ENCODE data around the gene PFN1.
A peak's percentile ranks its signal among the peaks of the same experiment; 100 is the strongest.
"Not testable (repeated sequence)": the region's sequence is repeated elsewhere in the genome, so short reads cannot be mapped to it uniquely, and the experiment has no call there.

Gene PFN1

DNA sequence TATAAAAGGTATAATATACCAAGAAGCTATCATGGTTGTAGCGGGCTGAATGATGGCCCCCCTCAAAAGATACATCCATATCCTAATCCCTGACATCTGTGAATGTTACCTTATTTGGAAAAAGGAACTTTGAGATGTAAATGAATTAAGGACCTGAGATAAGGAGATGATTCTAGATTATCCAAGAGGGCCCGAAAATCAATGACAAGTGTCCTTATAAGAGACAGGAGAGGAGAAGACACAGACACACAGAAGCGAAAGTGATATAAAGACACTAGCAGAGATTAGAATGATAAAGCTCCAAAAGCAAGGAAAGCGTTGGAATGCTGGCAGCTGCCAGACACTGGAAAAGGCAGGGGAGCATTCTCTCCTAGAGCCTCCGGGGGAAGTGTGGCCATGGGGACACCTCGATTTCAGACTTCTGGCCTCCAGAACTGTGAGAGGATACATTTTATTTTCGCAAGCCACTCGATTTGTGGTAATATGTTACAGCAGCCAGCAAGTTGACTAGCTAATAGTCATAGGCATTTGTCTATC is 28.8 kb downstream of the PFN1 start:
- Mint-ChIP-seq H3K9me3 (no peaks in the 10 kb centered on the region), H3K4me3 (no peak overlapping the region), H3K27ac (peak overlapping the region in 1 of 3 experiments; percentile 52), H3K36me3 (ENCODE audit: low read depth) (no peaks in the 10 kb centered on the region), H3K27me3 (ENCODE audit: low read depth) (no peaks in the 10 kb centered on the region), H3K4me1 (peaks cover 6% of the 10 kb centered on the region)
- TF ChIP-seq, protein P1, sequence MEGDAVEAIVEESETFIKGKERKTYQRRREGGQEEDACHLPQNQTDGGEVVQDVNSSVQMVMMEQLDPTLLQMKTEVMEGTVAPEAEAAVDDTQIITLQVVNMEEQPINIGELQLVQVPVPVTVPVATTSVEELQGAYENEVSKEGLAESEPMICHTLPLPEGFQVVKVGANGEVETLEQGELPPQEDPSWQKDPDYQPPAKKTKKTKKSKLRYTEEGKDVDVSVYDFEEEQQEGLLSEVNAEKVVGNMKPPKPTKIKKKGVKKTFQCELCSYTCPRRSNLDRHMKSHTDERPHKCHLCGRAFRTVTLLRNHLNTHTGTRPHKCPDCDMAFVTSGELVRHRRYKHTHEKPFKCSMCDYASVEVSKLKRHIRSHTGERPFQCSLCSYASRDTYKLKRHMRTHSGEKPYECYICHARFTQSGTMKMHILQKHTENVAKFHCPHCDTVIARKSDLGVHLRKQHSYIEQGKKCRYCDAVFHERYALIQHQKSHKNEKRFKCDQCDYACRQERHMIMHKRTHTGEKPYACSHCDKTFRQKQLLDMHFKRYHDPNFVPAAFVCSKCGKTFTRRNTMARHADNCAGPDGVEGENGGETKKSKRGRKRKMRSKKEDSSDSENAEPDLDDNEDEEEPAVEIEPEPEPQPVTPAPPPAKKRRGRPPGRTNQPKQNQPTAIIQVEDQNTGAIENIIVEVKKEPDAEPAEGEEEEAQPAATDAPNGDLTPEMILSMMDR (IDR thresholded peaks at IDR 0.05; ENCODE audit: unreplicated experiment in 3 of 3), result no peak

DNA sequence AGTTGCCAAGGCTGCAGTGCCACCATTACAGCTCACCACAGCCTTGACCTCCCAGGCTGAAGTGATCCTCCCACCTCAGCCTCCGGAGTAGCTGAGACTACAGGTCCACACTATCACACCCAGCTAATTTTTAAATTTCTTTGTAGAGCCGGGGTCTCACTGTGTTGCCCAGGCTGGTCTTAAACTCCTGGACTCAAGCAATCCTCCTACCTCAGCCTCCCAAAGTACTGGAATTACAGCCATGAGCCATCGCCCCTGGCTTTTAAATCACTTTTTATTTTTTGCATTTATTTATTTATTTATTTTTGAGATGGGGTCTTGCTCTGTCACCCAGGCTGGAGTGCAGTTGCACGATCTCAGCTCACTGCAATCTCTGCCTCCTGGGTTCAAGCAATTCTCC is 33.8 kb downstream of the PFN1 start:
- not testable (repeated sequence) for H3K4me3 Mint-ChIP-seq; H3K36me3 Mint-ChIP-seq (ENCODE audit: low read depth); H3K27ac Mint-ChIP-seq; H3K27me3 Mint-ChIP-seq (ENCODE audit: low read depth); H3K9me3 Mint-ChIP-seq; H3K4me1 Mint-ChIP-seq

DNA sequence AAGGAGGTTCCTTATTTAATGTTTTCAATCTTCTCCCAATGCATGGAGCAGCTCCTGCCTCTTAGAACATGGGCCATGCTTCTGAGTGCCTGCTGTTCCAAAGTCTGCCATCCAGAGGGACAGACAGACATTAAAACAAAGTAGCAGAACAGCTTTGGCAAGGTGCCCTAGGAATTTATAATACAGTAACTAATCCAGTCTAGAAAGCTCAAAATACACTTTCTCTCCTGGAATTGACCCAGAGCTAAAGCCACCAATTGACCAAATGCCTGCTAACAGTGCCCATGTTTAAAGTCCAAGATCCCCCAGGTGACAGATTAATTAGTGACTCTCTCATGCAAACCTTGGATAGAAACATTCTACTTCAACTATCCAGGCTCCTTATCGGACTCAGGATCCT is 34.3 kb downstream of the PFN1 start:
- Mint-ChIP-seq H3K9me3 (no peaks in the 10 kb centered on the region), H3K36me3 (ENCODE audit: low read depth) (no peaks in the 10 kb centered on the region), H3K27ac (peak overlapping the region; percentile 82 to 88 (median 84)), H3K27me3 (ENCODE audit: low read depth) (no peaks in the 10 kb centered on the region), H3K4me1 (peaks cover 4% of the 10 kb centered on the region), H3K4me3 (no peak overlapping the region)
- TF ChIP-seq, protein P1 (IDR thresholded peaks at IDR 0.05; ENCODE audit: unreplicated experiment in 3 of 3), result no peak

DNA sequence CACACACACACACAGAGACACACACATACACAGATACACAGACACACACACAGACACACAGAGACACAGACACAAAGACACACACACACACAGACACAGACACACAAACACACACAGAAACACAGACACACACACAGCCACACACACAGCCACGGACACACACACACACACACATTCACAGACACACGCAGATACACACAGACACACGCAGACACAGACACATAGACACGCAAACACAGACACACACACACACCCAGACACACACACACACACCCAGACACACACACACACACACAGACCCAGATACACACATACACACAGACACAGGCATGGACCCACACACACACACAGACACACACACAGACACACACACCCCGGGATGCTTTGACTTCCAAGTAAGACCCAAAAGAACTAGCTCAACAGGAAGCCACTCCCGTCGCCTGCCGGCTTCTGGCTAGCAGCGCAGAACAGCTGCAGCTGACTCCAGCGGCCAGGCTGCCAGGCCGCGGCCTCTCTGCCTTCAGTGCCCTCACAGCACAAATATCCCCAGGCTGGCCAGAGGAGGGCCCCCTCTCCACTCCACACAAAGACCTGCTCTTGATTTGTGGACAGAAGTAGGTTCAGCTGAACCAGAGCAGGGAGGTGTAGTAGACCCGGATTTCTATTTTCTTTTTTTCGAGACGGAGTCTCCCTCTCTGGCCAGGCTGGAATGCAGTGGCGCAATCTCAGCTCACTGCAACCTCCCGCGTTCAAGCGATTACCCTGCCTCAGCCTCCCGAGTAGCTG is 39.4 kb downstream of the PFN1 start:
- H3K4me3 Mint-ChIP-seq, result no peak overlapping the region
- H3K27me3 Mint-ChIP-seq (ENCODE audit: low read depth), result no peaks in the 10 kb centered on the region
- H3K4me1 Mint-ChIP-seq, result peaks cover 1% of the 10 kb centered on the region
- H3K9me3 Mint-ChIP-seq, result no peaks in the 10 kb centered on the region
- H3K36me3 Mint-ChIP-seq (ENCODE audit: low read depth), result no peaks in the 10 kb centered on the region
- TF ChIP-seq, protein P1 (IDR thresholded peaks at IDR 0.05; ENCODE audit: unreplicated experiment in 3 of 3), result peak; percentile 74 to 80 (median 78)
- no peak overlapping the region for H3K27ac Mint-ChIP-seq

DNA sequence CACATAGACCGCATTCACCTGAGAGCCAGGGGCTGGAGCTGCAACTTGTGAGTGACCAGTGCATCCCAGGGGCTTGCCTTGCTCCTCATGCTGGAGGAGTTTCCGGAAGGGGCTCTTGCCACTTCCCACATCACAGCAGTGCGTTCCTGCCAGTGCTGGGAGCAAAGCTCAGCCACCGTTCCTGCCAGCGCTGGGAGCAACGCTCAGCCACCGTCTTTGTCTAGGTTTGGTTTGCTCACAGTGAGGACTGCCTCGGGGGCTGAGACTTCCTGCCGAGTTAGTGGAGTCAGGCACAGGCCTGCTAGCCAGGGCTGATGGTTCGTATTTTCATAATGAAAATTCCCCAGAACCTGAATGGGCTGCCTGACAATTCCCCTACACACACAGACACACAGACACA is 40.0 kb downstream of the PFN1 start:
- Mint-ChIP-seq H3K27me3 (ENCODE audit: low read depth) (no peaks in the 10 kb centered on the region), H3K27ac (no peak overlapping the region), H3K36me3 (ENCODE audit: low read depth) (no peaks in the 10 kb centered on the region), H3K9me3 (no peaks in the 10 kb centered on the region), H3K4me3 (no peak overlapping the region), H3K4me1 (peaks cover 3% of the 10 kb centered on the region)
- TF ChIP-seq, protein P1 (IDR thresholded peaks at IDR 0.05; ENCODE audit: unreplicated experiment in 3 of 3), result no peak

DNA sequence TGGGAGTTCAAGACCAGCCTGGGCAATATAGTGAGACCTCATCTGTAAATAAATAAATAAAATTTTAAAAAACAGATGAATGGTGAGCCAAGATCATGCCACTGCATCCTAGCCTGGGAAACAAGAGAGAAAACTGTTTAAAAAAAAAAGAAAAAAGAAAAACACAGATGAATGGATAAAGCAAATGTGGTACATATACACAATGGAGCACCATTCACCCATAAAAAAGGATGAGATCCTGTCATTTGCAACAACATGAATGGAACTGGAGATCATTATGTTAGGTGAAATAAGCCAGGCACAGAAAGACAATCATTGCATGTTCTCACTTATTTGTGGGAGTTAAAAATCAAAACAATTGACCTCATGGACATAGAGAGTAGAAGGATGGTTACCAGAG is 41.7 kb downstream of the PFN1 start:
- not testable (repeated sequence) for H3K36me3 Mint-ChIP-seq (ENCODE audit: low read depth); H3K4me3 Mint-ChIP-seq; H3K27me3 Mint-ChIP-seq (ENCODE audit: low read depth); H3K9me3 Mint-ChIP-seq
- Mint-ChIP-seq H3K4me1 (peaks cover 15% of the 10 kb centered on the region), H3K27ac (peak overlapping the region in 2 of 3 experiments; percentile 29 to 40)

Data from nephron (organoid).